ENCODE results near the gene SERTAD3.
"Not testable (repeated sequence)": the region's sequence is repeated elsewhere in the genome, so short reads cannot be mapped to it uniquely, and the experiment has no call there.

- not testable (repeated sequence) for TF ChIP-seq POLR2AphosphoS5 (IDR thresholded peaks at IDR 0.05; ENCODE audit: borderline replicate concordance, low read depth, low read length); EZH2 (IDR thresholded peaks at IDR 0.05)
Measured at GRCh38 chr19:40428197-40428596, 15.9 kb downstream of the SERTAD3 start.

All from SK-N-MC (cell line).